HG02840 (cell line): ENCODE results near the gene MALAT1.
A peak's percentile ranks its signal among the peaks of the same experiment; 100 is the strongest.

ENCODE experiments used
- ATAC-seq: cut with Tn5 transposase; IDR thresholded peaks from one replicate; pipeline ENCODE4 v1.9.1; 2021; ENCODE audit warnings: mild to moderate bottlenecking, moderate library complexity, moderate number of reproducible peaks; ENCODE audit not compliant: unreplicated experiment, low FRiP score

MALAT1 gene

GRCh38 chr11:65537620-65538231, 38.9 kb downstream of the MALAT1 start:
- ATAC-seq, result no peak

GRCh38 chr11:65538232-65538914, 39.5 kb downstream of the MALAT1 start:
- no peak for ATAC-seq

- ATAC-seq, result no peak
Measured at GRCh38 chr11:65538915-65539743, 40.3 kb downstream of the MALAT1 start.

GRCh38 chr11:65539744-65540289, 41.0 kb downstream of the MALAT1 start:
- ATAC-seq, result peak; percentile 56

GRCh38 chr11:65540290-65541092, 41.6 kb downstream of the MALAT1 start:
- ATAC-seq, result peak; percentile 52

GRCh38 chr11:65541093-65541982, 42.5 kb downstream of the MALAT1 start:
- no peak for ATAC-seq

GRCh38 chr11:65542738-65543390, 44.0 kb downstream of the MALAT1 start:
- ATAC-seq, result no peak

GRCh38 chr11:65545853-65546216, 47.0 kb downstream of the MALAT1 start:
- no peak for ATAC-seq

GRCh38 chr11:65546217-65546958, 47.5 kb downstream of the MALAT1 start:
- ATAC-seq, result peak; percentile 67

GRCh38 chr11:65547446-65548125, 48.7 kb downstream of the MALAT1 start:
- no peak for ATAC-seq

- ATAC-seq, result no peak
Measured at GRCh38 chr11:65548395-65548794, 49.5 kb downstream of the MALAT1 start.

- no peak for ATAC-seq
Measured at GRCh38 chr11:65549096-65549495, 50.3 kb downstream of the MALAT1 start.

- ATAC-seq, result no peak
Measured at GRCh38 chr11:65551572-65552387, 52.9 kb downstream of the MALAT1 start.

GRCh38 chr11:65552388-65552951, 53.6 kb downstream of the MALAT1 start:
- no peak for ATAC-seq

GRCh38 chr11:65553301-65554001, 54.6 kb downstream of the MALAT1 start:
- no peak for ATAC-seq
